Measurements from ENCODE around the gene CCDC68.
A peak's percentile ranks its signal among the peaks of the same experiment; 100 is the strongest.

The CCDC68 gene

GRCh38 chr18:54860941-54861340, 98.3 kb downstream of the CCDC68 start:
- TF ChIP-seq EZH2phosphoT487 (IDR thresholded peaks at IDR 0.05; ENCODE audit: borderline replicate concordance) = no peak
- no peak for TF ChIP-seq CTCF (conservative IDR thresholded peaks at IDR 0.05; ENCODE audit: low read length)
- Histone ChIP-seq H3K9me3 (ENCODE audit: insufficient read depth, low read depth, low read length) (0 out of 2 replicates have a peak, but pooled peaks cover 3% of the 10 kb centered on the region), H3K9me2 (replicated peaks; ENCODE audit: low read depth, low read length) (no peaks in the 10 kb centered on the region), H4K20me1 (ENCODE audit: insufficient read depth, low read length, poor library complexity, severe bottlenecking) (no peaks in the 10 kb centered on the region), H2AFZ (ENCODE audit: low read length) (no peak overlapping the region), H3K36me3 (ENCODE audit: insufficient read depth, low read length) (peaks cover 7% of the 10 kb centered on the region; the same call in 1 of the 2 replicates), H3K4me3 (ENCODE audit: low read length, poor library complexity, severe bottlenecking) (no peak overlapping the region), H3K4me2 (ENCODE audit: low read depth, low read length, poor library complexity, severe bottlenecking) (peak overlapping the region; percentile 3), H3K27me3 (ENCODE audit: insufficient read depth, low read length, poor library complexity, severe bottlenecking) (no peaks in the 10 kb centered on the region), H3K9ac (ENCODE audit: low read depth, low read length, poor library complexity, severe bottlenecking) (no peak overlapping the region), H3K4me1 (ENCODE audit: insufficient read depth, low read length, poor library complexity, severe bottlenecking) (peaks cover 41% of the 10 kb centered on the region), H3F3A (ENCODE audit: low read depth) (no peaks in the 10 kb centered on the region), H3K79me2 (ENCODE audit: insufficient read depth, low read length) (peaks cover 41% of the 10 kb centered on the region)

- Histone ChIP-seq H3K4me1 (ENCODE audit: insufficient read depth, low read length, poor library complexity, severe bottlenecking) (peaks cover 45% of the 10 kb centered on the region), H3K9ac (ENCODE audit: low read depth, low read length, poor library complexity, severe bottlenecking) (no peak overlapping the region), H3K36me3 (ENCODE audit: insufficient read depth, low read length) (peaks cover 7% of the 10 kb centered on the region; the same call in 1 of the 2 replicates), H3K79me2 (ENCODE audit: insufficient read depth, low read length) (peaks cover 39% of the 10 kb centered on the region), H3K4me3 (ENCODE audit: low read length, poor library complexity, severe bottlenecking) (no peak overlapping the region), H3K9me3 (ENCODE audit: insufficient read depth, low read depth, low read length) (0 out of 2 replicates have a peak, but pooled peaks cover 3% of the 10 kb centered on the region), H3K9me2 (replicated peaks; ENCODE audit: low read depth, low read length) (no peaks in the 10 kb centered on the region), H4K20me1 (ENCODE audit: insufficient read depth, low read length, poor library complexity, severe bottlenecking) (no peaks in the 10 kb centered on the region), H2AFZ (ENCODE audit: low read length) (no peak overlapping the region), H3K27me3 (ENCODE audit: insufficient read depth, low read length, poor library complexity, severe bottlenecking) (no peaks in the 10 kb centered on the region), H3K4me2 (ENCODE audit: low read depth, low read length, poor library complexity, severe bottlenecking) (no peak overlapping the region), H3F3A (ENCODE audit: low read depth) (no peaks in the 10 kb centered on the region)
- TF ChIP-seq EZH2phosphoT487 (IDR thresholded peaks at IDR 0.05; ENCODE audit: borderline replicate concordance) (no peak), CTCF (conservative IDR thresholded peaks at IDR 0.05; ENCODE audit: low read length) (no peak)
Measured at GRCh38 chr18:54859667-54860421, 99.4 kb downstream of the CCDC68 start.

- Histone ChIP-seq H3K36me3 (ENCODE audit: insufficient read depth, low read length) (no peaks in the 10 kb centered on the region), H3K27me3 (ENCODE audit: insufficient read depth, low read length, poor library complexity, severe bottlenecking) (no peaks in the 10 kb centered on the region)
Measured at GRCh38 chr18:54857499-54857898, 101.8 kb downstream of the CCDC68 start.

More at GRCh38 chr18:54857499-54857898, 101.8 kb downstream of the CCDC68 start:
- Histone ChIP-seq H4K20me1 (ENCODE audit: insufficient read depth, low read length, poor library complexity, severe bottlenecking) (no peaks in the 10 kb centered on the region), H3F3A (ENCODE audit: low read depth) (peaks cover 4% of the 10 kb centered on the region; the same call in 1 of the 2 replicates), H3K4me1 (ENCODE audit: insufficient read depth, low read length, poor library complexity, severe bottlenecking) (peaks cover 56% of the 10 kb centered on the region), H3K9ac (ENCODE audit: low read depth, low read length, poor library complexity, severe bottlenecking) (no peak overlapping the region), H3K9me2 (replicated peaks; ENCODE audit: low read depth, low read length) (no peaks in the 10 kb centered on the region), H3K4me2 (ENCODE audit: low read depth, low read length, poor library complexity, severe bottlenecking) (no peak overlapping the region), H2AFZ (ENCODE audit: low read length) (no peak overlapping the region), H3K9me3 (ENCODE audit: insufficient read depth, low read depth, low read length) (no peaks in the 10 kb centered on the region), H3K79me2 (ENCODE audit: insufficient read depth, low read length) (peaks cover 38% of the 10 kb centered on the region), H3K4me3 (ENCODE audit: low read length, poor library complexity, severe bottlenecking) (no peak overlapping the region)
- no peak for TF ChIP-seq EZH2phosphoT487 (IDR thresholded peaks at IDR 0.05; ENCODE audit: borderline replicate concordance)
- TF ChIP-seq CTCF (conservative IDR thresholded peaks at IDR 0.05; ENCODE audit: low read length) = no peak

Data from Loucy (cell line).